Measurements from ENCODE around the gene CBFA2T3.

CBFA2T3 gene

DNA sequence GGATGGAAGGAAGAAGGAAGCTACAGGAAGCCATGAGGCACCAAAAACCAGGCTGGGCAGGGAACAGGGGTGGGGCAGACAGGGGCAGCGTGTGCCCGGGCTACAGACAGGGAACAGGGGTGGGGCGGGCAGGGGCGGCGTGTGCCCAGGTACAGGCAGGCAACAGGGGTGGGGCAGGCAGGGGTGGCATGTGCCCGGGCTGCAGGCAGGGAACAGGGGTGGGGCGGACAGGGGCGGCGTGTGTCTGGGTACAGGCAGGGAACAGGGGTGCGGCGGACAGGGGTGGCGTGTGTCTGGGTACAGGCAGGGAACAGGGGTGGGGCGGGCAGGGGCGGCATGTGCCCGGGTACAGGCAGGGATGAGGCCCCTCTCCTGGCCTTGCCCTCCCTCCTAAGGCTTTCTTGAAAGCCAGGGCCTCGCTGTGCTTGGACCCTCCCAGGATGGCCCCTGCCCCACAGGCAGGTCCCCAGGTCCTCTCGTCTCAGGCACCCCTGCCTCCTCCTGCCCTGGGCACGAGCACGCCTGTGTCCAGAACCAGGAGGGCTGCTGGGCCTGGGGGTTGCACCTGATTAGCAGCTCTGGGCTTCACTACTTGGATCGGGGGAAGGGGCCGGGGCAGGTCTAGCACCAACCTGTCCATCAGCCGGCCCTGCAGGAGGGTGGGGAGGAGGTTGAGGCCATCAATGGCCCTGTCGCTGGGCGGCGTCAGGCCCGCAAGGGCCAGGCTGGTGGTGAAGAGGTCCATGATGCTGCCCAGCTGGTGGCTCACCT lies 150.8 kb downstream of the CBFA2T3 start:
- in situ Hi-C loops (cut with MboI; ENCODE audit: low sequenced_read_pairs) = no loop called here

DNA sequence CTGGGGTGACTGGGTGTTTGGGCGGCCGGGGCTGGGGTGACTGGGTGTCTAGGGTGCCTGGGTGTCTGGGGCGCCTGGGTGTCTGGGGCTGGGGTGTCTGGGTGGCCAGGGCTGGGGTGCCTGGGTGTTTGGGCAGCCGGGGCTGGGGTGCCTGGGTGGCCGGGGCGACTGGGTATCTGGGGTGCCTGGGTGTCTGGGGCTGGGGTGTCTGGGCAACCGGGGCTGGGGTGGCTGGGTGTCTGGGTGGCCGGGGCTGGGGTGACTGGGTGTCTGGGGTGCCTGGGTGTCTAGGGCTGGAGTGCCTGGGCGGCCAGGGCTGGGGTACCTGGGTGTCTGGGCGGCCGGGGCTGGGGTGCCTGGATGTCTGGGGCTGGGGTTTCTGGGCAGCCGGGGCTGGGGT lies 151.9 kb downstream of the CBFA2T3 start:
- in situ Hi-C loops (cut with MboI; ENCODE audit: low sequenced_read_pairs) = no loop called here
